PC-9 (cell line): Measurements from ENCODE around the gene SNTG2. TPM values are rescaled to one million over a fixed set of nuclear protein-coding genes. Genes with fewer than 3 reads are reported as not detected.

ENCODE experiments used
- BruUV-seq: library from RNA; stranded (reverse); fragments of 400-500 nt; replicated peaks from 2 replicates; lab custom pipeline; 2021; lab: Mats Ljungman, UMichigan
- CTCF ChIA-PET: fragments of 300-600 bp; sonication (Branson Sonifier 250); formaldehyde crosslinking; loops from one replicate; lab custom pipeline; 2022; ENCODE audit warnings: antibody characterized with exemption; lab: Charles Lee
- POLR2A ChIA-PET: fragments of 300-600 bp; sonication (Branson Sonifier 250); formaldehyde crosslinking; loops from one replicate; lab custom pipeline; 2022; ENCODE audit warnings: antibody characterized with exemption; ENCODE audit not compliant: unreplicated experiment; lab: Charles Lee
- DNase-seq, 2 experiments: peaks; one replicate each; pipeline versions ENCODE4 v3.0.0 to v3.0.0-alpha.2; 2015 to 2022; ENCODE audit warnings: mixed read lengths in 1 of 2
- H2AFZ ChIP-seq: fragments of 200-600 bp; sonication (generic); 2 replicates; pipeline ENCODE4 v1.8.1; 2017; ENCODE audit warnings: antibody characterized with exemption
- H3F3A ChIP-seq: fragments of 200-600 bp; sonication (generic); 2 replicates; pipeline ENCODE4 v1.8.1; 2017; ENCODE audit warnings: antibody characterized with exemption, mild to moderate bottlenecking, low read depth; ENCODE audit not compliant: insufficient read depth
- H3K27ac ChIP-seq: fragments of 200-600 bp; sonication (generic); 2 replicates; pipeline ENCODE4 v1.6.1; 2016; ENCODE audit warnings: mixed run types
- H3K27me3 ChIP-seq: fragments of 200-600 bp; sonication (generic); 2 replicates; pipeline ENCODE4 v1.6.1; 2016; ENCODE audit warnings: low read depth, mixed run types; ENCODE audit not compliant: insufficient read depth
- H3K36me3 ChIP-seq: fragments of 200-600 bp; sonication (generic); 2 replicates; pipeline ENCODE4 v1.6.1; 2016; ENCODE audit warnings: low read depth, mixed run types
- H3K4me1 ChIP-seq: fragments of 200-600 bp; sonication (generic); replicated peaks from 2 replicates; pipeline ENCODE4 v1.6.1; 2016; ENCODE audit warnings: mixed run types; ENCODE audit not compliant: insufficient read depth
- H3K4me2 ChIP-seq: fragments of 200-600 bp; sonication (generic); 2 replicates; pipeline ENCODE4 v1.6.1; 2017; ENCODE audit warnings: mixed run types
- H3K4me3 ChIP-seq: fragments of 200-600 bp; sonication (generic); 2 replicates; pipeline ENCODE4 v1.6.1; 2016; ENCODE audit warnings: mixed run types
- H3K79me2 ChIP-seq: fragments of 200-600 bp; sonication (generic); 2 replicates; pipeline ENCODE4 v1.6.1; 2017; ENCODE audit warnings: low read depth, mixed run types
- H3K9me2 ChIP-seq: fragments of 200-600 bp; sonication (generic); 2 replicates; pipeline ENCODE4 v1.8.1; 2017; ENCODE audit warnings: mild to moderate bottlenecking; ENCODE audit not compliant: insufficient read depth
- H3K9me3 ChIP-seq: fragments of 200-600 bp; sonication (generic); 2 replicates; pipeline ENCODE4 v1.8.1; 2016; ENCODE audit warnings: low read depth; ENCODE audit not compliant: insufficient read depth
- H4K20me1 ChIP-seq: fragments of 200-600 bp; sonication (generic); 2 replicates; pipeline ENCODE4 v1.8.1; 2017; ENCODE audit not compliant: insufficient read depth
- EZH2 ChIP-seq: fragments of 200-600 bp; sonication (generic); IDR thresholded peaks from 2 replicates; pipeline ENCODE4 v1.8.0; 2017; ENCODE audit warnings: antibody characterized with exemption, low read depth
- intact Hi-C: fragments of 100-400 bp; cut with micrococcal nuclease; formaldehyde crosslinking; loops from one replicate; pipeline ENCODE4 v1.10.0; 2022; ENCODE audit not compliant: unreplicated experiment
- total RNA-seq: library from RNA; stranded (reverse); gene quantifications from 2 replicates; pipeline ENCODE4 v1.2.3, GENCODE V29; 2021
- TF ChIP-seq, protein P1 (sequence below): fragments of 200-600 bp; sonication (generic); conservative IDR thresholded peaks from 2 replicates; pipeline ENCODE4 v1.6.1; 2017; ENCODE audit warnings: mixed run types, antibody characterized with exemption, mild to moderate bottlenecking, moderate library complexity

SNTG2 gene
- total RNA-seq, 1 experiment from 2014 or later, result not detected

GRCh38 chr2:1169291-1169949 lies 218.8 kb downstream of the SNTG2 start:
- BruUV-seq, result no TSS peak
- DNase-seq, result no peak
- H3K9me3 ChIP-seq, result no peaks in the 10 kb centered on the region
- no peaks in the 10 kb centered on the region for H4K20me1 ChIP-seq
- H3K27me3 ChIP-seq, result peaks cover 65% of the 10 kb centered on the region
- H3K4me2 ChIP-seq, result no peak overlapping the region
- H2AFZ ChIP-seq, result no peak overlapping the region
- TF ChIP-seq, protein P1, sequence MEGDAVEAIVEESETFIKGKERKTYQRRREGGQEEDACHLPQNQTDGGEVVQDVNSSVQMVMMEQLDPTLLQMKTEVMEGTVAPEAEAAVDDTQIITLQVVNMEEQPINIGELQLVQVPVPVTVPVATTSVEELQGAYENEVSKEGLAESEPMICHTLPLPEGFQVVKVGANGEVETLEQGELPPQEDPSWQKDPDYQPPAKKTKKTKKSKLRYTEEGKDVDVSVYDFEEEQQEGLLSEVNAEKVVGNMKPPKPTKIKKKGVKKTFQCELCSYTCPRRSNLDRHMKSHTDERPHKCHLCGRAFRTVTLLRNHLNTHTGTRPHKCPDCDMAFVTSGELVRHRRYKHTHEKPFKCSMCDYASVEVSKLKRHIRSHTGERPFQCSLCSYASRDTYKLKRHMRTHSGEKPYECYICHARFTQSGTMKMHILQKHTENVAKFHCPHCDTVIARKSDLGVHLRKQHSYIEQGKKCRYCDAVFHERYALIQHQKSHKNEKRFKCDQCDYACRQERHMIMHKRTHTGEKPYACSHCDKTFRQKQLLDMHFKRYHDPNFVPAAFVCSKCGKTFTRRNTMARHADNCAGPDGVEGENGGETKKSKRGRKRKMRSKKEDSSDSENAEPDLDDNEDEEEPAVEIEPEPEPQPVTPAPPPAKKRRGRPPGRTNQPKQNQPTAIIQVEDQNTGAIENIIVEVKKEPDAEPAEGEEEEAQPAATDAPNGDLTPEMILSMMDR, result no peak
- TF ChIP-seq EZH2, result no peak
- ChIA-PET POLR2A (no interaction called here), CTCF (no interaction called here)
- H3K4me1 ChIP-seq, result no peaks in the 10 kb centered on the region
- no peak overlapping the region for H3K27ac ChIP-seq
- H3K4me3 ChIP-seq, result no peak overlapping the region
- H3F3A ChIP-seq, result no peaks in the 10 kb centered on the region
- H3K36me3 ChIP-seq, result no peaks in the 10 kb centered on the region
- no peaks in the 10 kb centered on the region for H3K9me2 ChIP-seq
- intact Hi-C loops, result no loop called here
- H3K79me2 ChIP-seq, result no peaks in the 10 kb centered on the region

DNA sequence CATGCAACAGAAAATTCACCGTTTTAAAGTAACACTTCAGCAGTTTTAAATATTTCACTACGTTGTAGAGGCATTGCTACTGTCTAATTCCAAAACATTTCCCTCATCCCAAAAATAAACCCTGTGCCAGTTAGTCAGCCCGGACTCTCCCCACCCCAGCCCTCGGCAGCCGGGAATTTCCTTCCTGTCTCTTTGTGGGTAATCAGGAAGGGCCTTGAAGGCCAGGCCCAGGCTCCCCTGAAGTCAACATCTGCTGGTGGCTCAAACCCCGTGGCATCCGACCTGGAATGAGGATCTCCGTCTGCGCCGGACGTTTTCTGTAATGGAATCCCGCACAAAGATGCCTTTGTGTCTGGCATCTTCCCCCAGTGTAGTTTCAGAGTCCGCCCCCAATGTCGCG lies 219.6 kb downstream of the SNTG2 start:
- intact Hi-C loops, result no loop called here

GRCh38 chr2:1170711-1171110 lies 220.1 kb downstream of the SNTG2 start:
- Histone ChIP-seq H3K4me2 (no peak overlapping the region), H3K4me3 (no peak overlapping the region), H3K27me3 (peaks cover 54% of the 10 kb centered on the region), H3K9me2 (no peaks in the 10 kb centered on the region), H3K79me2 (no peaks in the 10 kb centered on the region), H3F3A (no peaks in the 10 kb centered on the region), H2AFZ (no peak overlapping the region), H3K27ac (no peak overlapping the region), H3K9me3 (no peaks in the 10 kb centered on the region), H3K4me1 (no peaks in the 10 kb centered on the region), H4K20me1 (no peaks in the 10 kb centered on the region), H3K36me3 (no peaks in the 10 kb centered on the region)
- BruUV-seq, result no TSS peak
- ChIA-PET POLR2A (no interaction called here), CTCF (no interaction called here)
- no peak for DNase-seq
- intact Hi-C loops, result no loop called here
- TF ChIP-seq EZH2, result no peak
- TF ChIP-seq, protein P1, result no peak

More for the DNA sequence above, 219.6 kb downstream of the SNTG2 start:
- CTCF ChIA-PET, result no interaction called here
- Histone ChIP-seq H3F3A (no peaks in the 10 kb centered on the region), H3K79me2 (no peaks in the 10 kb centered on the region), H4K20me1 (no peaks in the 10 kb centered on the region), H3K9me3 (no peaks in the 10 kb centered on the region), H3K4me1 (no peaks in the 10 kb centered on the region), H3K27me3 (peaks cover 58% of the 10 kb centered on the region), H3K4me3 (no peak overlapping the region), H3K9me2 (no peaks in the 10 kb centered on the region), H3K27ac (no peak overlapping the region), H2AFZ (no peak overlapping the region), H3K4me2 (no peak overlapping the region), H3K36me3 (no peaks in the 10 kb centered on the region)
- TF ChIP-seq, protein P1, result no peak
- no peak for TF ChIP-seq EZH2
- DNase-seq, result no peak
- POLR2A ChIA-PET, result no interaction called here
- no TSS peak for BruUV-seq
